ENCODE data around the gene TMEM135.
"Not testable (repeated sequence)": the region's sequence is repeated elsewhere in the genome, so short reads cannot be mapped to it uniquely, and the experiment has no call there.

The TMEM135 gene

DNA sequence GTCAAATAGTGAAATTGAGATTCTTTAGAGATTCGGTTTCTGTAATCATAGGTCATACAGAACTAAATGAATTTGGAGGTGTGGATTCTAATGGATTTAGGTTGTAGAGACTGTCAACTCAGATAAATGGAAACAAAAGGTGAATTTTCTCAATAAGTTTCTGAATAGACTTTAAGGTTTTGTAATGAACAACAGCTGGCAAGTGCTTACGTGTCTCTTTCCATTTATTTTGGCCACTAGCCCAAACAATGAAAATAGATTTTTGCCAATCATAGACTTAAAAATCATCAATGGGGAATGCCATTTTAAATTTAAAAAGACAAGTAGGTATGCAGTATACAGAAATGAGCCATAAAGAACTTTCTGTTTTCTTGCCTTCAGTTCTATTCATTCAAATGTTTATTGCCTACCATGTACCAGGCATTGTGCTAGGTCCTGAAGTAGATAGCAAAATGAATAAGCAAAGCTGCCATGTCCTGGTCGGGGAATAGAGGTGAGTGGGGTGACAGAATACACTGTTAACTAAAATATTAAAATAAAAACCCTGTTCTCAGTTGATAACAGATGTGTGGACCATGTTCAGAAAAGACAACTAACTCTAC is 16.9 kb upstream of the TMEM135 start:
- no peak for DNase-seq

DNA sequence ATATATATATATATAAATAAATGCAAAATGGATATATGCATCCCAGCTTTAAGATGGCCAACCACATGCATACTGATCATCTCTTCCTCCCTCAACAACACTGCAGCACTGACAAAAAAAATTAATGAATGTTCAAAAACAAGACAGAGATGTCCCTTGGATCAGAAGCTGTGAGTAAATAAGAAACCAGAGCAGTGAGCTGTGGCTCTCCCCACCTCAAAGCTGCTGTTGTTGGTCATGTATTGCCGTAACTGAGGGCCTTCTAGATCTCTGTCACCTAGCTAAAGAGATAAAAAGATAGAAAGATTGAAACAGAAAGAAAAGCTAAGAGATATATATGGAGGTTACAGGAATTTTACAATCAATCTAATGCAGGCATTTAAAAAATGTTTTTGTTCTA is 15.5 kb upstream of the TMEM135 start:
- DNase-seq, result no peak

DNA sequence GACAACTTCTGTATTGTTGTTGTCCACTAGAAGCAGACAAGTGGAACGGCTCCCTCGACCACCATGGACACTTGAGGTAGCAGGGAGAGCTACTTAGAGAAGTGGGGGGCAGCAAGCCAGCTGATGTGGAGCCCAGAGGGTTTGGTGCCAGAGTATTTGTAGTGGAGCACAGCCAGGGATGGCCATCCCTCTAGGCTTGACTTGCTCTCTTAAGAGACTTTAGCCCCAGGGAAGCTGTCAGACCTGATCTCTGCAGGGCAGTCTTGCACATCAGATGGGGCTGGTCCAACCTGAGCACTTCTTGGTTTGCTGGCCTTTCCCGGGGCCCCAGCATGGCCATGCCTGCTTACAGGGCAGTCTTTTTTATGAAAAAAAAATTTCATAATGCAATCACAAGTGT is 15.0 kb upstream of the TMEM135 start:
- DNase-seq, result no peak

DNA sequence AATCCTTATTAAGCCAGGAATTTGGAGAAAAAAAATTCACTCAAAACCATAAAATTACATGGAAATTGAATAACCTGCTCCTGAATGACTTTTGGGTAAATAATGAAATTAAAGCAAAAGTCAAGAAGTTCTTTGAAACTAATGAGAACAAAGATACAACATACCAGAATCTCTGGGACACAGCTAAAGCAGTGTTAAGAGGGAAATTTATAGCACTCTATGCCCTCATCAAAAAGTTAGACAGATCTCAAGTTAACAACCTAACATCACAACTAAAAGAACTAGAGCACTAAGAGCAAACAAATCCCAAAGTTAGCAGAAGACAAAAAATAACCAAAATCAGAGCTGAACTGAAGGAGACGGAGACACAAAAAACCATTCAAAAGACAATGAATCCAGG is 11.3 kb upstream of the TMEM135 start:
- not testable (repeated sequence) for DNase-seq

DNA sequence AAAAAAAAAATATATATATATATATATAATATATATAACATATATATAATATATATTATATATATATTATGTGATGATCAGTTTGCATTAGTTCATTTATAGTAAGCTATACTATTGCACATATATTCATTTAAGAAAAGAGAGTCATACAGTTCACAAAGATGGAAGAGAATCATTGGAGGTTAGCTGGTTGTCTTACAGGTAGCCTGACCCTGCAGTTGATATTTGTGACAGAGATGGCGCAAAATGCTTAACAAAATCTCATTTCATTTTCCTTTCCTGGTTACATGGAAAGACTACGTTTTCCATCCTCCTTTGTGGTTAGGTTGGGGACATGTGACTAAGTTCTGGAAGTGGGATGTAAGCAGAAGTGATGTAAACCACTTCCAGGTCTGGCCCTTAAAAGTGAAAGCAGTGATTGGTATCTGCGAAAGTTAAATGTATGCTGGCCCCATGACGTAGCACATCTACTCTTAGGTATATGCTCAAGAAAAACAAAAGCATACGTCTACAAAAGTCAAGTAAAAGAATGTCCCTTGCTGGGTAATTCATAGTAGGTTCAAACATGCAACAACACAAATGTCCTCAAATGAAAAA is 7.2 kb upstream of the TMEM135 start:
- DNase-seq, result no peak

DNA sequence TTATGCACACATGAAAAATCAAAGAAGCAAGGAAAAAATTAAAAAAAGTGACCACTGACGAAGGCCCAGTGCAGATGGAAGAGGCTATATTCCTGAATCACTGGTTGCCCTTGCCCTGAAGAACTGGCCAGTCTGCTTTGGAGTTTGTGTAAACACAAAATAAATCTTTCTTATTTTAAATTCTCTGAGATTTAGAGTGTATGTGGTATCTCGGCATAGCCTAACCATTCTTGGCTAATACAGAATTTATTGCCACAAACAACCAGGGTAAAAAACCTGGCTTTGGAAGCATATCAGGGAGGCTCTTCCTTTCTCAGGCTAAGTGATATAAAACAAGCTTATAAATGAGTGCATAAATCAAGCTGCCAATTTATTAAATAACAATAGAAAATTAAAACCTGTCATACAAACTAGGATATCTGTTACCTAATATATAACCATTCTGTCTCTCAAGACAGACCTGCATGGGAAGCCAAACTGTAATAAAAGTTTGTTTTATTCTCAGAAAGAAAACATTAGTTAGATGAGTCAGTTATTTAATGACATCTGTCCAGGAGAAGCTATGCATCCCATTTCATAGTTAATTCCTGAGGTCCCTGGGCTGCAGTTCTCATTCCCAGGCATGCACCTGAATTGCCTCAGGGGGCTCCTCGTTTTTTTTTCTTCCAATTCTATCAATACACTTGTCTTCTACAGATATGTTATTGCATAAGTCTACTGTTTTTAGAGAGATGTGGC is 6.1 kb upstream of the TMEM135 start:
- DNase-seq, result no peak

DNA sequence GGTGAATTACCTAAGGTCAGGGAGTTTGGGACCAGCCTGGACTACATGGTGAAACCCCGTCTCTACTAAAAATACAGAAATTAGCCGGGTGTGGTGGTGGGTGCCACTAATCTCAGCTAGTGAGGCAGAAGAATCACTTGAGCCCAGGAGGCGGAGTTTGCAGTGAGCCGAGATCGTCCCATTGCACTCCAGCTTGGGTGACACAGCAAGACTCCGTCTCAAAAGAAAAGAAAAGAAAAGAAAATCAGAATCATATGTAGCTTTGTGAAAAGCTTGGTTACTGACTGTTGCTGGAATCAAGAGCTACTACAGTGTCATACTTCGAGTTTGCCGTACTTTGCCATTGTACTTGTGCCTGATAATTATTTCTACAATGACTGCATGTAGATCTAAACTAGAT is 4.2 kb upstream of the TMEM135 start:
- no peak for DNase-seq

DNA sequence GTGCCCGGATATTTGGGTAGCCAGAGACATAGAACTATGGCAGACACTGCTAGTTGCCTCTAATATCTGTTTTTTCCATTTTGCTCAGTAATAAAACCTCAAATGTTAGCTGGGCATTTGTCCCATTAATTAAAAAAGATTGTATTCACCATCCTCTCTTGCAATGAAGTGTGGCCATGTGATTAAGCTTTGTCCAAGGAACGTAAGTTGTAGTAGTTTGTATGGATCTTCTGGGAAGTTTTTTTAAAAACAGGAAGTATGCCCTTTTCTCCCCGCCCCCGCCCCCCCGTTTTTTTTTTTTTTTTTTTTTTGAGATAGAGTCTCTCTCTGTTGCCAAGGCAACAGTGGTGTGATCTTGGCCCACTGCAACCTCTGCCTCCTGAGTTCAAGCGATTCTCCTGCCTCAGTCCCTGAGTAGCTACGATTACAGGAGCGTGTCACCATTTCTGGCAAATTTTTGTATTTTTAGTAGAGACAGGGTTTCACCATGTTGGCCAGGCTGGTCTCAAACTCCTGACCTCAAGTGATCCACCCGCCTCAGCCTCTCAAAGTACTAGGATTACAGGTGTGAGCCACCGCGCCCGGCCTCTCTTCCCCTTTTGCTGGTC is 1.7 kb upstream of the TMEM135 start:
- no peak for DNase-seq

DNA sequence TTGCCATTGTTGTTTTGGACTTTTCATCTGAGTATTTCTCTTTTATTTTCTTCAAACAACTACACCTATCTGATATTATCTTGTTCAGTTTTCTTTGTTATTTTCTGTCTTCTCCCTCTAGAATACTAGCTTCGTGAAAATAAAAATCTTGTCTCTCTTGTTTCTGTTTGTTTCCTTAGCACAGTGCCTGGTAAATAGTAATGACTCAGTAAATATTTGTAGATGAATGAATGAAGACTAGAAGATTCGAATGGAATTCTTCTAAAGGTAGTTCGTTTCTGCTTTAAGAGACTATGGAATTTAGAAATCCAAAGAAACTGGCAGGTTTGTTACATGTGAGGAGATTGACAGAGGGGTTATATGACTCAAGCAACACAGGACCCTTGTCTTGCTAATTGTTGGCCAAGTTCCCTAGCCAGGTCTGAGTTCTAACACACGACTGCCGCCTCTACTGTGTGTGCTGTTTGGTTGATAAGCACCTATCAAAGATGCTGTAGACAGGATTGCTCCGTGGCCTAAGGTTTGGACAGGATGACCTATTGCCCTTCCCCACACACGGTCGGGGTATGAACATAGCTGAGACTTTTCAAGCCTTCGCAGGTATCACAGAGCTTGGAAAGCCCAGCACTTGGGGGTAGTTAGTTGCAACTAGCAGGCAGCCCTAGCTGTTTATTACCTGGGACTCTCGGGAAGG is 831 bp upstream of the TMEM135 start:
- DNase-seq, result no peak

DNA sequence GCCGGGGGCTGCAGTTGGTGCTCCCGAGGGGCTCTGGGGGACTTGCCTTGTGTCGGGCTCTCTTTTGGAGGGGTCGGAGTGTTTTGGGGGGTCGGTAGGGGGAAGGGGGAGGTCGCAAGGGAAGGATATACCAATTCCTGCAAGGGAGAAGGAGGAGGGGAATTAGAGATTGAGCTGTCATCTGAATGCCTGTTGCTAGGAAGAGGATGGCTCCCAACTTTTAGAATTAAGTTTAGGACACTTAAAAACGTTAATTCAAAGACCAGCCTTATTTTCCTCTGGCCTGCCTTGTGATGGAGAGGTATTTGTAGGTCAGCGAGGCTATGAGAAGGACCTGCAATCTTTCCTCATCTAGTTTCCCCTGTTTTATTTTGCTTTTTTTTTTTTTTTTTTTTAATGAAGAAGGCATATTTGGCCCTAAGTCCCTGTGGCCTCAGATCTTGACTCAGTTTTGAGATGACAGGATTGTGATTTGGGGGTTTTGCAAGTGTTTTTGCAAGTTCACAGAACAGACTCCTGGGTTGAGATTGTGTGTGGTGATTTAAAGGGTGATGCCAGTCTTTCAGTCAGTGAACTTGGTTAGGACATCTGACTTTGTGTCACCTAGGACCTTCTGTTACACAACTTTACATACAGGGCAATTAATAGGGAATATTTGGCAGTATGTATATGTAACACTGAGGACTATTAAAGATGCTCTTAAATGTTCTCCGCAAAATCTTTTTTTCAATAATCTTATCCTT is 672 bp downstream of the TMEM135 start:
- DNase-seq, result no peak

DNA sequence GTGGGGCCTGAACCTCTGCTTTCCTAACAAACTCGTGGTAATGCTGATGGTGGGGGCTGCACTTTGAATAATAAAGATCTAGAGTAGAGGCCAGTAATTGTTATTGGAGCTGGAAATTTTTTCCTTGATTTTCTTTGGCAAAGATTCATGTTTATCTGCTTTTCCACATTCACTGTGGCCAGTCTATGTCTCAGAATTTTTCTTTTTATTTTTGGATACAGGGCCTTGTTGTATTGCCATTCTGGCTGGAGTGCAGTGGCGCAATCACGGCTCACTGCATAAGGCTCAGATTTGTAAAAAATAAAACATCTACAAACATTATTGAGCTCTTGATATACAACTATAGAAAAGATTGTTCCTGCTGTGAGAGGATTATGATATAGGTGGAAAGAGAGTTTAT is 1.6 kb downstream of the TMEM135 start:
- DNase-seq, result no peak

DNA sequence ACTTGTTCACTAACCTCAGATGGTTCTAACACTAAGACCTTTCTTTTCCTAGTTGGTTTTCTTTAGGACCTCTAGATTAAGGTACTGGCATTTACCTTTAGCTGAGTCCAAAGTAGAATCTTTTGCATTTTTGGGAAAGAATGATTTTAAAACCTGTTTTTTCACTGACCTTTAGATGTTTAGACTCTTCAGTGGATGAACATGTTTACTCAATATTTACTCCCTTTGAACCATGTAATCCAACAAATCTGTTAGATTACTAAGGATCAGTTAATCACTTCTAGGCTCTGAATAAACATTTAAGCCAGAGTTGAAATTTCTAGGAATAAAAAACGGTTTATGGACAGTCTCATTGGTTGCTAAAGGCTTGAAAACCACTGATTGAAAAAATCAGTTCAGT is 6.2 kb downstream of the TMEM135 start:
- no peak for DNase-seq

DNA sequence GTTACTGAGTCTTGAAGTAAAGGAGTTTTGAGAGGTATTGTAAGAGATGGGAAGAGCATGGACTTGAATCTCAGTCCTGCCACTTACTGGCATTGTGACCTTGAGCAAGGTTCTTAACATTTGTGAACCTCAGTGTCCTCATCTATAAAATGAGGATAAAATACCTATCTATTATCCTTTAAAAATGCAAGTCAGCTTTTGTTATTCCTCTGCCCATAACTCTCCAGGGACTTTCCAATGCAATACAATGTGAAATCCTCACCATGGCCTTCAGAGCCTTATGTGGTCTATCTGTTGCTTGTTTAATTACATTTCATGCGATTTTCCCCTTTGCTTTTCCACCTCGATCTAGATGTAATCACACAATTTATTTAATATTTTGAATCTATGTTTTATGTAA is 9.1 kb downstream of the TMEM135 start:
- no peak for DNase-seq

DNA sequence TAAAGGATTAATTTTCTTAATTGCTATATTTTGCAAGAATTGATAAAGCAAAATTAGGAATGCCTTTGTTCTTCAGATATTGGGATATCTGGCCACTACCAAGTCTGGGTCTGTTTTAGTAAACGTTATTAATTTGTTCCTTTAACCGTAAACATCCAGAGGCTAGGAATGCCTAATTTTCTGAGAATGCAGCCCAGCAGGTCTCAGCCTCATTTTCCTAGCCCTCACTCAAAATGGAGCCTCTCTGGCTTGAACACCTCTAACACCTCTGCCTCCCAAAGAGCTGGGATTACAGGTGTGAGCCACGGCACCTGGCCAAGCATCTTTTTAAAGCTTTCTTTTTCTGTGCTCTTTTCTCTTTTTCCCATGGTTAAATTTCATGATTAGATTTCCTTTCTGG is 18.4 kb downstream of the TMEM135 start:
- DNase-seq, result no peak

DNA sequence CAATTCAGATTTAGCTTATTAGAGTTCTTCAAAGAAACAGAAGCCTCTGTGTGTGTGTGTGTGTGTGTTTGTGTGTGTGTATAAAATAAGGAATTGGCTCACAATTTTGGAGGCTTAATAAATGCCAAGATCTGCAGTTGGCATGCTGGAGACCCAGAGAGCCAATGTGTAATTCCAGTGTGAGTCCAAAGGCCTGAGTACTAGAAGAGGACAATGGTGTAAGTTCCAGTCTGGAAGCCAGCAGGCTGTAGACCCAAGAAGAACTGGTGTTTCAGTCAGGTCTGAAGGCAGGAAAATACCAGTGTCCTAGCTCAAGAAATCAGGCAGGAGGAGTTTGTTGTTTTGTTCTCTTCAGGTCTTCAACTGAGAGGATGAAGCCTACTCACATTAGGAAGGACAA is 20.0 kb downstream of the TMEM135 start:
- no peak for DNase-seq

DNA sequence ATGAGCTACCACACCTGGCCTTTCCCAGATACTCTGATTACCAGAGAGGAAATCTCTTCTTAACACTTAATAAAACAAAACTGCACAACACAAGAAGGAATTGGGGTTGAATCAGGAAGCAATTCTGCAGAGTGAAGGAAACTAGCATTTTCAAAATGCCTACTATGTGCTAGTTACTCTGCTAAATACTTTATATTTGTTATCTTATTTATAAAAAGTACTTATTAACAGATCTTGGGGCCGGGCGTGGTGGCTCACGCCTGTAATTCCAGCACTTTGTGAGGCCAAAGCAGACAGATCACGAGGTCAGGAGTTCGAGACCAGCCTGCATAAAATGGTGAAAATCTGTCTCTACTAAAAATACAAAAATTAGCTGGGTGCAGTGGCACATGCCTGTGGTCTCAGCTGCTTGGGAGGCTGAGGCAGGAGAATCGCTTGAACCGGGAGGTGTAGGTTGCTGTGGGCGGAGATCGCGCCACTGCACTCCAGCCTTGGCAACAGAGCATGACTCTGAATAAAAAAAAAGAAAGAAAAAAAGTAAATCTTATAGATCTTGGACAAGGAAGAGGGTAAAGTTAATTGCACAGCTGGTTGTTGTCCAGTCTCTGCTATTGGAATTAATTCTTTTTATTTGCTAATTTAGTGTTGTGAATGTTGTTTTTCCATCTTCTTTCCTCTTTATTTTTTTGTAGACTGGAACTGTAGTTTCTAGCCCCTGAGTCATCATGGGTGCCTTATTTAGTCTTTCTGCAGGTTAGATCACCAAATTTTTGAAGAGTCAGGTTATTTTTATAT is 22.1 kb downstream of the TMEM135 start:
- DNase-seq, result no peak

DNA sequence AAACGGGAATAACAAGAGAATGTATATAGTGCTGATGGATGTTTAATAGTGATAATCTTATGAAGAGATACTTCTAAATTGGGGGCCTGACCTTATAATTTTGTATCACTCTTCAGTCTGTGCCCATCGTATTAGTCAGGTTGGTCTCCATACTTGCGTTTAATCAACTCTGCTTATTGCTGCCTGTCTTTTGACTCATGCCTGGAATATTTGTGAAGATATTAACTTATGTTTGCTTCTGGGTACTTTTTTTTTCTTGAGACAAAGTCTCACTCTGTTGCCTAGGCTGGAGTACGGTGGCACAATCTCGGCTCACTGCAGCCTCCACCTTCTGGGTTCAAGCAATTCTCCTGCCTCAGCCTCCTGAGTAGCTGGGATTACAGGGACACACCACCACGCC is 24.0 kb downstream of the TMEM135 start:
- no peak for DNase-seq

DNA sequence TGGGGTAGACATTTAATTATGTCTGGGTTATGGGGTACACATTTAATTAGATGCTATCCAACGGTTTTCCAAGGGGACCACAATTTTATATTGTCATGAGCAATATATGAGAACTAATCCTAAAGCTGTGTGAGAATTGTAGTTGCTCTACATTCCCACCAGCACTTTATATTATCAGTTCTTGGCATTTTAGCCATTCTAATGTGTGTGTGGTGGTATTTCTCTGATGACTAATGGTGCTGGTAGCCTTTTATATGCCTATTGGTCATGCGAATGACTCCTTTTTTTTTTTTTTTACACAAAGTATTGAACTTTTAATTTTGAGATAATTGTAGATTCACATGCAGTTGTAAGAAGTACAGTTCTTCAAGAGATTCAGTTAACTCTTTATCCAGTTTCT is 26.2 kb downstream of the TMEM135 start:
- DNase-seq, result no peak

DNA sequence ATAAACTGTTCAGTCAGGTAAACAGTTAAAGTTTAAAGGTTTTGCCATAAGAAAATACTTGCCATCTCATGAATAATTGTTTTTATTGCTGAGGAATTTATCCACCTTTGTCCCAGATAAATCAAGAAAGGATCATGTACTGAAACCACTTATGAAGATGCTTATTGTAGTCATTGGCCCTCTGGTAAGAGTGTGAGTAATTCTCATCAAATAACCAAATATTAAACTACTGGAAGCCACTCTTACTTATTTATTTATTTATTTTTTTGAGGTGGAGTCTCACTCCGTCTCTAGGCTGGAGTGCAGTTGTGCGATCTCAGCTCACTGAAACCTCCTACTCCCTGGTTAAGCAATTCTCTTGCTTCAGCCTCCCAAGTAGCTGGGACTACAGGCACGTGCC is 35.1 kb downstream of the TMEM135 start:
- DNase-seq, result no peak

DNA sequence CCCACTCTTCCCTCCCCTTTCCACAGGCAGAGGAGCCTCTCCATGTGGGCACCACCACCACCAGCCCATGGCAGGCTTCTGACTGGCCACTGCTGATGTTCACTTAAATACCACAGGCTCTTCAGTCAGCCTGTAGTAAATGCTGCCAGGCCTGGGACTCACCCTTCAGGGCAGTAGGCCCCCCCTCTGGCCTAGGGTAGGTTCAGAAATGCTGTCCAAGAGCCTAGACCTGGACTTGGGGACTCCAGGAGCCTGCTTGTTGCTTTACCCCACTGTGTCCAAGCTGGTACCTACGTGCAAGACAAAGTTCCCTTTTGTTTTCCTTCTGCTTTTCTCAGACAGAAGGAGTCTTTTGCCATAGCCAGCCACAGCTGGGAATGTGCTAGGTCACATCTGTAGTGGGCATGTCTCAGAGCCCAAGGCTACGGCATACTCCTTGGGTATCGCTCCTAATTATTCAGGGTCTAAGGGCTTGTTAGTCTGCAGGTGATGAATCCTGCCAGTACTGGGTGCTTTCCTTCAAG is 38.6 kb downstream of the TMEM135 start:
- DNase-seq, result no peak

DNA sequence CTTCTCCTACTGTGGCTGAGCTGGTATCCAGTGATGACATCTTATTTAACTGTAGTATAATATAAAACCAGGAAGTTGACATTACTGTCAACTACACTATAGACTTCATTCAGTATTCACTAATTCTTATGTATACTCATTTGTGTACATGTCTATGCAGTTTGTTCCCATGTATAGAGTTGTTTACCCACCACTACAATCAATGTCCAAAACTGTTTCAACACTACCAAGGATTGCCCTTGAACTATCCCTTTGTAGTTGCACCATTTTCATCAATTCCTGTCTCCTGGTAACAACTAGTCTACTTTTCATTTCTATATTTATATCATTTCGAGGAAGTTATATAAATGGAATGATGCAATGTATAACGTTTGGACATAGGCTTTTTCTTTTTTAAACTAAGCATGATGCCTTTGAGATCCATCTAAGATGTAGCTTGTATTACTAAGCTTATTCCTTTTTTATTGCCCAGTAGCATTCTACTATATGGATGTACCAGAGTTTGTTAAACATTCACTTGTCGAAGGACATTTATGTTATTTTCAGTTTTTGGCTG is 39.2 kb downstream of the TMEM135 start:
- no peak for DNase-seq
